SK-N-SH (cell line): Measurements from ENCODE around the gene TMIGD3. TPM values are rescaled to one million over a fixed set of nuclear protein-coding genes. Genes with fewer than 3 reads are reported as not detected.

ENCODE experiments used
- CTCF ChIA-PET: fragments of 300-600, 350-600 bp; formaldehyde crosslinking; extraction: SDS; loops from one replicate; lab custom pipeline; 2021; lab: Yijun Ruan, JAX
- POLR2A ChIA-PET: fragments of 350-600 bp; sonication (Branson Sonifier 250); formaldehyde crosslinking; extraction: SDS; loops from one replicate; lab custom pipeline; 2020; ENCODE audit warnings: antibody characterized with exemption, inconsistent platforms; lab: Yijun Ruan, JAX
- DNase-seq: peaks from one replicate; pipeline ENCODE4 v3.0.0; 2012
- H2AFZ ChIP-seq: fragments of 200-600 bp; sonication (generic); 2 replicates; pipeline ENCODE4 v1.8.1; 2016; ENCODE audit warnings: antibody characterized with exemption, mild to moderate bottlenecking, low read depth
- H3F3A ChIP-seq: fragments of 200-600 bp; sonication (generic); replicated peaks from 2 replicates; pipeline ENCODE3; 2016; ENCODE audit warnings: antibody characterized with exemption, mild to moderate bottlenecking; ENCODE audit not compliant: insufficient read depth
- H3K27ac ChIP-seq, 2 experiments: fragments of 200-500 bp in 1 of 2; fragments of 200-600 bp in 1 of 2; sonication (Bioruptor generic) in 1 of 2; sonication (generic), shearing (Covaris generic) in 1 of 2; 2 replicates each; pipeline versions ENCODE4 v1.5.1 to v1.6.1; 2014 to 2016; ENCODE audit warnings: low read depth in 2 of 2, inconsistent platforms in 1 of 2, low read length in 1 of 2, mild to moderate bottlenecking in 1 of 2, mixed read lengths in 1 of 2
- H3K27me3 ChIP-seq: fragments of 200-600 bp; sonication (generic), shearing (Covaris generic); 2 replicates; pipeline ENCODE4 v1.6.1; 2016; ENCODE audit warnings: mixed run types; ENCODE audit not compliant: insufficient read depth
- H3K36me3 ChIP-seq, 2 experiments: fragments of 200-500 bp in 1 of 2; fragments of 200-600 bp in 1 of 2; sonication (Bioruptor generic) in 1 of 2; sonication (generic) in 1 of 2; replicated peaks in 1 of 2; 2 replicates each; pipeline versions ENCODE3 to v1.5.1; 2014 to 2016; ENCODE audit warnings: low read length in 1 of 2, mild to moderate bottlenecking in 1 of 2; ENCODE audit not compliant: insufficient read depth in 2 of 2, control insufficient read depth in 1 of 2
- H3K4me1 ChIP-seq, 2 experiments: fragments of 200-500 bp in 1 of 2; fragments of 200-600 bp in 1 of 2; sonication (Bioruptor generic) in 1 of 2; sonication (generic), shearing (Covaris generic) in 1 of 2; 2 replicates each; pipeline versions ENCODE4 v1.5.1 to v1.6.1; 2014 to 2016; ENCODE audit warnings: low read depth in 1 of 2, low read length in 1 of 2, mixed run types in 1 of 2; ENCODE audit not compliant: insufficient read depth in 2 of 2, control insufficient read depth in 1 of 2
- H3K4me2 ChIP-seq: fragments of 200-600 bp; sonication (generic), shearing (Covaris generic); 2 replicates; pipeline ENCODE4 v1.6.1; 2017; ENCODE audit warnings: mixed run types
- H3K4me3 ChIP-seq, 2 experiments: fragments of 200-500 bp in 1 of 2; fragments of 200-600 bp in 1 of 2; sonication (Bioruptor generic) in 1 of 2; sonication (generic), shearing (Covaris generic) in 1 of 2; 2 replicates each; pipeline versions ENCODE4 v1.5.1 to v1.8.1; 2014 to 2016; ENCODE audit warnings: low read depth in 2 of 2, inconsistent platforms in 1 of 2, low read length in 1 of 2, mild to moderate bottlenecking in 1 of 2, mixed read lengths in 1 of 2, moderate library complexity in 1 of 2
- H3K79me2 ChIP-seq: fragments of 200-600 bp; sonication (generic); 2 replicates; pipeline ENCODE4 v1.8.1; 2017; ENCODE audit warnings: mild to moderate bottlenecking; ENCODE audit not compliant: insufficient read depth
- H3K9ac ChIP-seq: fragments of 200-600 bp; sonication (generic); 2 replicates; pipeline ENCODE4 v1.6.1; 2017; ENCODE audit warnings: mixed run types
- H3K9me2 ChIP-seq: fragments of 200-600 bp; sonication (generic); 2 replicates; pipeline ENCODE4 v1.6.1; 2017; ENCODE audit warnings: mixed run types
- H3K9me3 ChIP-seq: fragments of 200-600 bp; sonication (generic); 2 replicates; pipeline ENCODE4 v1.6.1; 2017; ENCODE audit warnings: mixed run types, mild to moderate bottlenecking, moderate library complexity
- H4K20me1 ChIP-seq: fragments of 200-600 bp; sonication (generic); 2 replicates; pipeline ENCODE4 v1.6.1; 2017; ENCODE audit warnings: mild to moderate bottlenecking, mixed run types; ENCODE audit not compliant: insufficient read depth
- CTCF ChIP-seq: fragments of 200-600 bp; sonication (generic); IDR thresholded peaks from 2 replicates; pipeline ENCODE4 v1.6.1; 2017; ENCODE audit warnings: antibody characterized with exemption, mild to moderate bottlenecking, moderate library complexity
- EP300 ChIP-seq, 2 experiments: IDR thresholded peaks; 2 replicates each; pipeline versions ENCODE4 v1.4.0 to v1.6.1; 2012; ENCODE audit warnings: borderline replicate concordance in 1 of 2, low read depth in 1 of 2, low read length in 1 of 2
- EZH2phosphoT487 ChIP-seq: fragments of 200-600 bp; sonication (generic); IDR thresholded peaks from 2 replicates; pipeline ENCODE4 v1.6.1; 2017; ENCODE audit warnings: low read depth, mixed run types, mild to moderate bottlenecking, antibody characterized with exemption, moderate library complexity, borderline replicate concordance
- FOXM1 ChIP-seq: IDR thresholded peaks from 2 replicates; pipeline ENCODE4 v1.4.0; 2012; ENCODE audit warnings: low read depth, mild to moderate bottlenecking
- GATA2 ChIP-seq: sonication (generic); formaldehyde crosslinking; IDR thresholded peaks from 2 replicates; pipeline ENCODE4 v1.5.0; 2020; ENCODE audit warnings: mild to moderate bottlenecking, missing genetic modification reagents
- IRF3 ChIP-seq: fragments of 150-350 bp; IDR thresholded peaks from 2 replicates; pipeline ENCODE4 v1.6.1; 2016; ENCODE audit warnings: mild to moderate bottlenecking, low read depth, low read length
- MAX ChIP-seq: IDR thresholded peaks from 2 replicates; pipeline ENCODE4 v1.4.0; 2012; ENCODE audit warnings: low read depth
- MEF2A ChIP-seq: IDR thresholded peaks from 2 replicates; pipeline ENCODE4 v1.4.0; 2012; ENCODE audit warnings: low read depth, borderline replicate concordance
- MXI1 ChIP-seq: IDR thresholded peaks from 2 replicates; pipeline ENCODE4 v1.6.1; 2012; ENCODE audit warnings: mild to moderate bottlenecking, low read depth, low read length, improper control_type of control experiment
- NRF1 ChIP-seq: IDR thresholded peaks from 2 replicates; pipeline ENCODE4 v1.6.1; 2012; ENCODE audit warnings: low read depth, mild to moderate bottlenecking, low read length
- PBX3 ChIP-seq: IDR thresholded peaks from 2 replicates; pipeline ENCODE4; 2012
- POLR2AphosphoS5 ChIP-seq: IDR thresholded peaks from 2 replicates; pipeline ENCODE4 v1.6.1; 2012; ENCODE audit warnings: low read depth, low read length
- RAD21 ChIP-seq: IDR thresholded peaks from 2 replicates; pipeline ENCODE4 v1.6.1; 2012; ENCODE audit warnings: mild to moderate bottlenecking, low read length
- REST ChIP-seq: IDR thresholded peaks from 2 replicates; pipeline ENCODE4 v1.6.1; 2012; ENCODE audit warnings: mild to moderate bottlenecking, low read depth, low read length, moderate library complexity
- RFX5 ChIP-seq: IDR thresholded peaks from 2 replicates; pipeline ENCODE4 v1.6.1; 2012; ENCODE audit warnings: mild to moderate bottlenecking, improper control_type of control experiment, low read length
- SIN3A ChIP-seq: IDR thresholded peaks from 2 replicates; pipeline ENCODE4 v1.6.1; 2012; ENCODE audit warnings: low read depth, mild to moderate bottlenecking, low read length, moderate library complexity, borderline replicate concordance
- TEAD4 ChIP-seq: IDR thresholded peaks from 2 replicates; pipeline ENCODE4 v1.4.0; 2012; ENCODE audit warnings: mild to moderate bottlenecking, borderline replicate concordance; ENCODE audit not compliant: insufficient read depth
- USF1 ChIP-seq: IDR thresholded peaks from 2 replicates; pipeline ENCODE4 v1.4.0; 2012; ENCODE audit warnings: low read depth, borderline replicate concordance
- YY1 ChIP-seq: IDR thresholded peaks from 2 replicates; pipeline ENCODE4 v1.4.0; 2012; ENCODE audit warnings: low read depth, mild to moderate bottlenecking
- WGBS: methylation state at CpG from one replicate; pipeline ENCODE4 v1.1.6; 2017; ENCODE audit warnings: low lambda C conversion rate; 5-methylcytosine and 5-hydroxymethylcytosine counted together
- polyA plus RNA-seq, 3 experiments: library from polyadenylated mRNA; depleted of rRNA; stranded (reverse); fragments of >200 nt; gene quantifications; 2 replicates each; pipeline ENCODE4 v1.2.3, GENCODE V29; 2012

TMIGD3 gene
- polyA plus RNA-seq, 1 of the 3 experiments (the other 2 are of a cell fraction): not detected

GRCh38 chr1:111488669-111489068 is 14.8 kb downstream of the TMIGD3 start (continued):
- TF ChIP-seq REST (no peak), USF1 (no peak)

GRCh38 chr1:111487133-111487532 is 16.3 kb downstream of the TMIGD3 start:
- CTCF ChIA-PET: no interaction called here
- POLR2A ChIA-PET: no interaction called here
- Histone ChIP-seq H3K9me2 (no peaks in the 10 kb centered on the region), H3K4me2 (no peak overlapping the region), H3K27me3 (no peaks in the 10 kb centered on the region), H3K4me1 (peaks cover 0 to 3% of the 10 kb centered on the region in 2 experiments; a peak in 1 of 4 replicates), H3K9ac (no peak overlapping the region), H3F3A (no peaks in the 10 kb centered on the region), H2AFZ (no peak overlapping the region), H3K9me3 (no peaks in the 10 kb centered on the region), H3K27ac (no peak overlapping the region), H4K20me1 (no peaks in the 10 kb centered on the region), H3K4me3 (no peak overlapping the region), H3K36me3 (no peaks in the 10 kb centered on the region), H3K79me2 (no peaks in the 10 kb centered on the region)
- WGBS: 61% methylated on average over 6 of the region's 6 CpGs
- DNase-seq: no peak
- TF ChIP-seq REST (no peak), FOXM1 (no peak), TEAD4 (no peak), EP300 (IDR thresholded peaks at IDR 0.05; ENCODE audit: borderline replicate concordance in 1 of 2, low read depth in 1 of 2, low read length in 1 of 2) (no peak), MEF2A (no peak), POLR2AphosphoS5 (no peak), SIN3A (no peak), RFX5 (no peak), CTCF (no peak), EZH2phosphoT487 (no peak), RAD21 (no peak), IRF3 (no peak), YY1 (no peak), GATA2 (CRISPR knock-in tag) (no peak), NRF1 (no peak), PBX3 (no peak), MXI1 (no peak), MAX (no peak)
